Measurements from ENCODE around the gene MND1.
"Not testable (repeated sequence)": the region's sequence is repeated elsewhere in the genome, so short reads cannot be mapped to it uniquely, and the experiment has no call there.

Gene MND1

GRCh38 chr4:153407906-153408305, 63.4 kb downstream of the MND1 start:
- no peak for FAIRE-seq

- FAIRE-seq = no peak
Measured at GRCh38 chr4:153408932-153409331, 64.4 kb downstream of the MND1 start.

- no peak for FAIRE-seq
Measured at GRCh38 chr4:153409412-153409811, 64.9 kb downstream of the MND1 start.

DNA sequence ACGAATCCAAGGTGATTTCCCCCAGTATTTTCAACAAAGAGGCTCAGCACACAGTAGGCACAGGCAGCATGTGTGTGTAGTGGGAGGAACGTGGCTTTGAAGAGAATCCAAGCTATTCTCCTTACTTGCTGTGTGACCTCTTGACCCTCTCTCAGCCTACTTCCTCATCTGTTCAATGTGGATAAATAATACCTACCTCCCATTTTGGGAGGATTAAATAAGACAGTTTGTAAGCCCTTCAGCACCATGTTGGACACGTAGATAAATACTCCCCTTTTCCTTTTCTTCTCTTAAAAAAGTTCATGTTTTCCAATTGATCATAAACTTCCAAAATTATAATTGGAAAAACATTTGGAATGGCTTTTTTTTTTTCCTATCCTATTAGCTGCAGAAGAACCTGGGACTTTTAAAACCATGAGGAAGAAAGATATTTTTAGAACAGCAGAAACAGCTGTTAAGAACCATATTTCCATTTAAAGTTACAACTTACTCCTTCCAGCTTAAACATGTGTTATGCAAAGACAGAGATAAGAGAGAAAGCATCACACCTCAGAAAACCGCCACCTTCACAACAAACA, 65.5 kb downstream of the MND1 start:
- FAIRE-seq = no peak

DNA sequence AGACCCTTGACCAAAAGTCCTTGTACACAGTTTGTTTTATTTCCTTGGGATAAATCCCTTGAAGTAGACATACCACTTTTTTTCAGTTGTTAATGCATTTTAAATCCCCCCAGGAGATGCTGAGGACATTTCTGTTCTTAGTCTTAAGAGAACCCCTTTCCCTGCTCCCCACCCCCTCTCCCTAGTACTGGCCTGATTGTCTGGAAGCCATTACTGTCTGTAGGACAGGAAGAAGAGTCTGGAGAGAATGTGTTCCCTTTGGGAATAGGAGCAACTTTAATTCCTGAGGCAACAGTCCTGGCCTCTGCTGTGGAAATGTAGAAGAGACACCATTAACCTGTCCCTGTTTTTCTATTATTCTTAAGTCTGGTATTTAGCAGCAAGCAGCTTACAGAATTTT, 69.4 kb downstream of the MND1 start:
- no peak for FAIRE-seq

DNA sequence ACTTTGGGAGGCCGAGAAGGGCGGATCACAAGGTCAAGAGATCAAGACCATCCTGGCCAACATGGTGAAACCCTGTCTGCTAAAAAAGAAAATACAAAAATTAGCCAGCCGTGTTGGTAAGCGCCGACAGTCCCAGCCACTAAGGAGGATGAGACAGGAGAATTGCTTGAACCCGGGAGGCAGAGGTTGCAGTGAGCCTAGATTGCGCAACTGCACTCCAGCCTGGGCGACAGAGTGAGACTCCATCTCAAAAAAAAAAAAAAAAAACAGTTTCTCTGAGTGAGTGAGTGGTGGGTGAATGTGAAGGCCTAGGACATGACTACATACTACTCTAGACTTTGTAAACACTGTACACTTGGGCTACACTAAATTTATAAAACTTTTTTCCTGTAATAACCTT, 72.0 kb downstream of the MND1 start:
- not testable (repeated sequence) for FAIRE-seq

- FAIRE-seq = no peak
Measured at GRCh38 chr4:153418121-153418520, 73.6 kb downstream of the MND1 start.

GRCh38 chr4:153418558-153418957, 74.1 kb downstream of the MND1 start:
- no peak for FAIRE-seq

GRCh38 chr4:153419029-153419428, 74.5 kb downstream of the MND1 start:
- no peak for FAIRE-seq

DNA sequence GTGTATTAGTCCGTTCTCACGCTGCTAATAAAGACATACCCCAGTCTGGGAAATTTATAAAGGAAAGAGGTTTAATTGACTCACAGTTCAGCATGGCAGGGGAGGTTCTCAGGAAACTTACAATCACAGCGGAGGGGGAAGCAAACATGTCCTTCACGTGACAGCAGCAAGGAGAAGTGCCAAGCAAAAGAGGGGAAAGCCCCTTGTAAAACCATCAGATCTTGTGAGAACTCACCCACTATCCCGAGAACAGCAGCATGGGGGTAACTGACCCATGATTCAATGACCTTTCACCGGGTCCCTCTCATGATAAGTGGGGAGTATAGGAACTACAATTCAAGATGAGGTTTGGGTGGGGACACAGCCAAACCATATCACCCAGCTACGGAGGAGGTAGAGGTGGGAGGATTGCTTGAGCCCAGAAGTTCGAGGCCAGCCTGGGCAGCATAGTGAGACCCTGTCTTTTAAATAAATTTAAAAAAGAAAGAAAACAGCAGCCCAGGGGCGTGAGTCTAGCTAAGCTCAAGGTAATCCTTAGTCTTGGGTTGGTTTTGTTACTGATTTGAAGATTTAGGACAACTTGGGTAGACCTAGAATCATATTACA, 75.3 kb downstream of the MND1 start:
- FAIRE-seq = no peak

DNA sequence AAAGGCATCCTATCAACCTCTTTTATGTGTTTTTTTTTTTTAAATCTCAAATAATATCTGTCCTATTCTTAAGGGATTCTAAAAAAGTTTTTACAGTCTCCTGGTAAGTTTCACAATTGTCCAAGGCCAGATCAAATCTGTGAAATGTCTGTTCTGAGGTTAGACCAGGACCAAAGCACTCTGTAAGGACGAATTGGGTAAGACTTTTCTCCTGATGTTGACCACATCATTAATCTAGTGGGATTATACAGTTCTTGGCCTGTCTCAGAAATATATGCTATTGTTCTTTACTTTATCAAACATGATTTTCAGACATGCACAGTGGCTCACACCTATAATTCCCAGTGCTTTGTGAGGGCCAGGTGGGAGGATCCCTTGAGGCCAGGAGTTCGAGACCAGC, 75.9 kb downstream of the MND1 start:
- no peak for FAIRE-seq

DNA sequence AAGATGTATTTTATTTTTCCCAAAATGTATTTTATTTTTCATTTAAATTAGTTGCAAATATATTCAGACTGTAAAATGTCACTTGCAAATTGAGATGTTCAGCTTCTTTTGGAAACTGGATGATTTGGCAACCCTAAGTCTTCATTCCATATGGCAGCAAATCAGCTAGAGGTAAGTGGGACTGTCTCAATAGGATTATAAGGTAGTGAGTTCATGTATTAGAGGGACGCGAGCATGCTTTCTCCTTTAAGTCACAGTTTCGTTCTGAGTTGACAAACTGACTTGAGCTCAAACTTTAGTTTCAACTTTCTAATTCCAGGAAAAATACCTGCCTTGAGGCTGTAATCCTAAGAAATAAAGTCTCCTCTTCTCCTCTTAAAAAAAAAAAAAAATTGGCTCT, 77.5 kb downstream of the MND1 start:
- FAIRE-seq = no peak

DNA sequence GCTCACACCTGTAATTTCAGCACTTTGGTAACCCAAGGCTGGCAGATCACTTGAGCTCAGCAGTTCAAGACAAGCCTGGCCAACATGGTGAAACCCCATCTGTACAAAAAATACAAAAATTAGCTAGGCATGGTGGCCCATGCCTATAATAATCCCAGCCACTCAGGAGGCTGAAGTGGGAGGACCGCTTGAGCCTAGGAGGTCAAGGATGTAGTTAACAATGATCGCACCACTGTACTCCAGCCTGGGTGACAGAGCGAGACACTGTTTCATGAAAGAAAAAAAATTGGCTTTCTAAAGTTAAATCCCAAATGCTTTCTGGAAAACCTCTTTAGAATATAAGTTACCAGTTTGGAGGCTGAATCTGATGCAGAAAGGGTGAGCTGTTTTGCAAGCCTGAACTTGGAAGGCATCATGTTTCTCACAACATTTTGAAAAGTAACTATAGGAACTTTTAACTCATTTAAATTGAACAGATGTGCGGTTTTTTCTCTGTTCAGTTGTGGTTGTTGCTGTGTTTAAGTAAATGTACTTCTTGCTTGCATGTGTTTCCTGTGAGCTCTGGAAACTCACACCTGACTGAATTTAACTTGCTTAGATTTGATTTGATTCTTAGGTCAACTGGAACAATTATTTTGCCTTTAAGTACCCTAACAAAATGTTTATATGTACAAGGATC, 81.9 kb downstream of the MND1 start:
- FAIRE-seq = no peak

DNA sequence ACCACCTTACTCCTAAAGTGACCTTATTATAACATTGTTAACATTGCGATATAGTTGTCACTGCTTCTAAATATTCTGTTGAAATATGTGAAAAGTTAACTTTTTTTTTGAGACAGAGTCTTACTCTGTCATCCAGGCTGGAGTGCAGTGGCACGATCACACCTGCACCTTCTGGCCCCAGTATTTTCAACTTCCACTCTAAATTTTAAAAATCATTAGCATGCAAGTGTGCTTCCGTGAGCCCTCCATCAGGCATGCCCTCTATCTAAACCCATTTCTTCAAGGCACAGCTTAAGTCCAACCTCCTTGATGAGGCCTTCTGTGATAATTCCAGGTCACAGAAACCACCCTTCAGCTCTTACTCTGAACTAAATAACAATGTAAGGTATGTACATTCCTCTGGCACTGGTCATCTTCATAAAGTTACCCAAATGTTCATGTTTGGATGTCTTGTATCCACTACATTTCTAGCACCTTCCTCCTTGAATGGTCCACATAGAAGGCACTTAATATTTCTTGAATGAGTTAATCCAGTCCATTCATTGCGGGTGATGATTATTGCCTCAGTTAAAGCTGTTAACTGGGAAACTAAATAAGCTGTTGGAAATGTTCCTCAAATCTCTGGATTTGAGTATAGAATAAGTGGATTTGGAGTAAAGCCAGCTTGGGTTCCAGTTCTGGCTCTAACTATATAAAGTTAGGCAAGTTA, 83.0 kb downstream of the MND1 start:
- no peak for FAIRE-seq

GRCh38 chr4:153428941-153429475, 84.5 kb downstream of the MND1 start:
- FAIRE-seq = no peak

DNA sequence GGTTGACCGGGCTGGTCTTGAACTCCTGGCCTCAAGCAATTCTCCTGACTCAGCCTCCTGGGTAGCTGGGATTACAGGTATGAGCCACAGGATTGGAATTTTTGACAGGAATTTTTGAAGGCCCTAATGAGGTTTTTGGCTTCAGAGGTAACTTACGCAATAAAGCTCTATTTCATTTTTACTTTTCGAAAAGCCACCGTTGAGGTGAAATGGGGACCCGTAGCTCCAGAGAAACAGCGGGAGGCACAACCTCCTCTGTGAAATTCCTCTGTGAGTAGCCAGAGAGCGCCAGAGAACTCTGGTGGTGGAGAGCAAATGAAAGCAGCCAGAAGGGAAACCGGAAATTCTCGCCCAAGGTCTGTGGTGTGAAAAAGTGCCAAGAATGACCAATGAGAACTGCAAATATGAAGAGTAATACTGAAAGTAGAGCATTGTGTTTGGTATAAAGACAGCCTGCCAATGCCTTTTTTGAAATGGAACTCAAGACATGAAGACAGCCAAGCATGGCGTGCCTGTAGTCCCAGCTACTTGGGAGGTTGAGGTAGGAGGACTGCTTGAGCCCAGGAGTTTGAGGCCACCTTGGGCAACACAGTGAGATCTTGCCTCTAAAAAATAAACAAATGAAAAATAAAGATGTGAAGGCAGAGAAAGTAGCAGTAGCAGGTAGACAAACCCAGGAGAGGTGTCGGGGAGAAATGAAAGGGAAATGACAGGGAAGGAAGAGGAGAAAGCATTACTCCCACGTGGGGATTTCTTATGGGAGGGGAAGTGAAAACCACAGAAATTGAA, 88.7 kb downstream of the MND1 start:
- no peak for FAIRE-seq

- no peak for FAIRE-seq
Measured at GRCh38 chr4:153433754-153434105, 89.2 kb downstream of the MND1 start.

GRCh38 chr4:153434190-153434589, 89.7 kb downstream of the MND1 start:
- FAIRE-seq = no peak

DNA sequence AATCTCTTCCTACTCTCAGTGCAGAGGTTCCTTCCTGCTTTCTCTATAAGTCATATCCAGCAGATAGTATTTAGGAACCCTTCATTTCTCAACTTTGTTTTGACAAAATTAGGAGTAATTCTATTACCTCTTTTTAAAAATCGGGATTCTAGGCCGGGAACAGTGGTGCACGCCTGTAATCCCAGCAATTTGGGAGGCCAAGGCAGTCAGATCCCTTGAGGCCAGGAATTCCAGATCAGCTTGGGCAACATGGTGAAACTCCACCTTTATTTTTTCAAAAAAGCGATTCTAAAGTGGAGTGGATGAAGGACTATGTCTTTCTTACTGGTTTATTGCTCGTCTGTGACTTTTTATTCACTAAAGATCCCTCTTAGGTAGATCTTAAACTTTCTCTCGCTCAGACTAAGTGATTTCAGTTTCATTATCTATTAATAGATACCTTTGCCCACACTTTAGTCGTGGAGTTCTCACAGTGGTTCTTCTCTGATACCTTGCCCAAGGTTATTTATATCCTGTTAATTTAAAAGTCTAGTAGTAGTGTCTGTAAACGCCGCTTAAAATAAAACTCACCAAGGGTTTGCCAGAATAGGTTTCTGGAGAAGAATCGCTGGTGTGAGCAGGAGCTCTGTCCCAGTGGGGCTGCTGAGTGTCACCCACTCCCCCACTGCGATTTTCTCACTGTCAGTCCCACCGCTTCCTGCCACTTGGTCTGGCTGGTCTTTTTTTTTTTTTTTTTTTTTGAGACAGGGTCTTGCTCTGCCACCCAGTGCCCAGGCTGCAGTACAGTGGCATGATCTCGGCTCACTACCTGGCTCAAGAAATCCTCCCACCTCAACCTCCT, 94.6 kb downstream of the MND1 start:
- FAIRE-seq = no peak

DNA sequence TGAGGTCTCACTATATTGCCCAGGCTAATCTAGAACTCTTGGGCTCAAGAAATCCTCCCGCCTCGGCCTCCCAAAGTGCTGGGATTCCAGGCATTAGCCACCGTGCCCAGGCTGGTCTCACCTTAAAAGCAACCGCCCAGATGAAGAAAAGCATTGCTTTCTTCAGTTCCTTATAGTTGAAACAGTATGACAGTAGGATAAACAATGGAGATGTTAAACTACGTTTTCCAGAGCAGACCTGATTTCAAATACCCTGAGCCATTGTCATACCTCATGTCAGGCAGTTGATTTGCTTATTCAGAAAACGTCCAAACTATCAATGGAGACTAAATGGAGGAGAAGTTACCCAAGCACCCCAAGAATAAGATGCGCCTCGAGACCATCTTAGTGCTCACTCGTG, 95.3 kb downstream of the MND1 start:
- no peak for FAIRE-seq

DNA sequence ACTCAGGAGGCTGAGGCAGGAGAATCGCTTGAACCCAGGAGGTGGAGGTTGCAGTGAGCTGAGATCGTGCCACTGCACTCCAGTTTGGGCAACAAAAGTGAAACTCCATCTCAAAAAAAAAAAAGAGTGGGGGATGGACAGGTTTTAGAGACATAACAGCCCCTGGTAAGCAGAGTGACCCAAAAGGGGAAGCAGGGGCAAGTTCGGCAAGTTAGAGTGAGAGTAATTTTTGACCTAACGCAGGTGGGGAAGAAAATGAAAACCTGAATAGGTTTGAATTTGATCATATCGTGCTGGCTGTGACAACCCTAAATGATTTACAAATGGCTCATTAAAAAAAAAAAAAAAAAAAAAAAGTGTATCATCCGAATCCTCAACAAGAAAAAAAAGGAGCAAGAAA, 96.0 kb downstream of the MND1 start:
- FAIRE-seq = no peak

Measured in colon (tissue), 2 donors.